WTC11 (cell line): ENCODE data around the gene MAMLD1. TPM values are rescaled to one million over a fixed set of nuclear protein-coding genes. Genes with fewer than 3 reads are reported as not detected.

ENCODE experiments used
- ATAC-seq: fragments of 200-7000 bp; cut with Tn5 transposase; 2 replicates; pipeline ENCODE4 v1.10.0; 2021; ENCODE audit warnings: mild to moderate bottlenecking, moderate library complexity
- CTCF ChIA-PET: fragments of 300-600 bp; sonication (Branson Sonifier 250); formaldehyde crosslinking; loops from one replicate; lab custom pipeline; 2021; ENCODE audit warnings: antibody characterized with exemption; lab: Charles Lee
- POLR2A ChIA-PET: fragments of 350-600 bp; sonication (Branson Sonifier 250); formaldehyde crosslinking; loops from one replicate; lab custom pipeline; 2021; ENCODE audit warnings: antibody characterized with exemption; lab: Charles Lee
- DNase-seq: peaks from one replicate; pipeline ENCODE4 v3.0.0; 2021; ENCODE audit warnings: low spot score
- H3K27ac Mint-ChIP-seq: 2 replicates; pipeline ENCODE4 v1.8.0; 2021; ENCODE audit warnings: mixed read lengths
- H3K27me3 Mint-ChIP-seq: 2 replicates; pipeline ENCODE4 v1.8.0; 2021; ENCODE audit warnings: low read depth, mild to moderate bottlenecking, moderate library complexity, mixed read lengths
- H3K36me3 Mint-ChIP-seq: 2 replicates; pipeline ENCODE4 v1.8.0; 2021; ENCODE audit warnings: mixed read lengths
- H3K4me1 Mint-ChIP-seq: 2 replicates; pipeline ENCODE4 v1.8.0; 2022; ENCODE audit warnings: mixed read lengths
- H3K4me3 Mint-ChIP-seq: 2 replicates; pipeline ENCODE4 v1.8.0; 2021; ENCODE audit warnings: mild to moderate bottlenecking, moderate library complexity, mixed read lengths
- H3K9me3 Mint-ChIP-seq: 2 replicates; pipeline ENCODE4 v1.8.0; 2021; ENCODE audit warnings: mixed read lengths
- CDX4 ChIP-seq: fragments of 250-450 bp; sonication (Bioruptor Pico); IDR thresholded peaks from 2 replicates; pipeline ENCODE4 v1.9.0; 2021; ENCODE audit warnings: moderate library complexity, mild to moderate bottlenecking, inconsistent platforms, borderline replicate concordance
- CREM ChIP-seq: sonication (generic); formaldehyde crosslinking; IDR thresholded peaks from 2 replicates; pipeline ENCODE4 v1.8.1; 2022; ENCODE audit warnings: mild to moderate bottlenecking, missing genetic modification reagents, moderate library complexity
- E2F5 ChIP-seq: sonication (generic); formaldehyde crosslinking; IDR thresholded peaks from 2 replicates; pipeline ENCODE4 v1.8.1; 2022; ENCODE audit warnings: mild to moderate bottlenecking, moderate library complexity, missing genetic modification reagents
- ELF4 ChIP-seq: sonication (generic); formaldehyde crosslinking; IDR thresholded peaks from 2 replicates; pipeline ENCODE4 v1.8.1; 2022; ENCODE audit warnings: low read depth, mild to moderate bottlenecking, moderate library complexity, missing genetic modification reagents
- FOXK1 ChIP-seq: sonication (generic); formaldehyde crosslinking; IDR thresholded peaks from 2 replicates; pipeline ENCODE4 v1.8.0; 2022; ENCODE audit warnings: mild to moderate bottlenecking, moderate library complexity, missing genetic modification reagents
- HMGA2 ChIP-seq: fragments of 250-450 bp; sonication (Bioruptor Pico); IDR thresholded peaks from 2 replicates; pipeline ENCODE4 v1.4.0; 2021; ENCODE audit warnings: mild to moderate bottlenecking, moderate library complexity
- HMGXB4 ChIP-seq: sonication (generic); formaldehyde crosslinking; IDR thresholded peaks from 2 replicates; pipeline ENCODE4 v1.8.1; 2023; ENCODE audit warnings: mild to moderate bottlenecking, moderate library complexity, missing genetic modification reagents
- JAZF1 ChIP-seq: fragments of 250-450 bp; sonication (Bioruptor Pico); IDR thresholded peaks from 2 replicates; pipeline ENCODE4 v1.9.0; 2021; ENCODE audit warnings: moderate library complexity, mild to moderate bottlenecking, inconsistent platforms
- MLX ChIP-seq: sonication (generic); formaldehyde crosslinking; IDR thresholded peaks from 2 replicates; pipeline ENCODE4 v1.8.1; 2023; ENCODE audit warnings: mild to moderate bottlenecking, missing genetic modification reagents, moderate library complexity
- NFATC4 ChIP-seq: fragments of 250-450 bp; sonication (Bioruptor Pico); IDR thresholded peaks from 2 replicates; pipeline ENCODE4 v1.9.0; 2021; ENCODE audit warnings: mild to moderate bottlenecking
- USF2 ChIP-seq: sonication (generic); formaldehyde crosslinking; IDR thresholded peaks from 2 replicates; pipeline ENCODE4 v1.8.1; 2023; ENCODE audit warnings: mild to moderate bottlenecking, missing genetic modification reagents, moderate library complexity
- ZNF219 ChIP-seq: sonication (generic); formaldehyde crosslinking; IDR thresholded peaks from 2 replicates; pipeline ENCODE4 v1.8.0; 2023; ENCODE audit warnings: missing genetic modification reagents, mild to moderate bottlenecking, borderline replicate concordance
- ZNF317 ChIP-seq: sonication (generic); formaldehyde crosslinking; IDR thresholded peaks from 2 replicates; pipeline ENCODE4 v1.8.1; 2023; ENCODE audit warnings: low read depth, mild to moderate bottlenecking, moderate library complexity, missing genetic modification reagents, borderline replicate concordance
- ZNF423 ChIP-seq: fragments of 250-450 bp; sonication (Bioruptor Pico); IDR thresholded peaks from 2 replicates; pipeline ENCODE4 v2.1.2; 2022; ENCODE audit warnings: mild to moderate bottlenecking, moderate library complexity
- total RNA-seq: library from RNA; stranded (reverse); gene quantifications from 3 replicates; pipeline ENCODE4 v1.2.3, GENCODE V29; 2021

MAMLD1 gene
- total RNA-seq, 1 experiment from 2014 or later, result 0.35 TPM

GRCh38 chrX:150506486-150506885 is 143.4 kb downstream of the MAMLD1 start:
- POLR2A ChIA-PET, result no interaction called here

GRCh38 chrX:150507251-150507856 is 144.2 kb downstream of the MAMLD1 start:
- Mint-ChIP-seq H3K36me3 (no peaks in the 10 kb centered on the region), H3K27ac (peak overlapping the region; percentile 93), H3K4me3 (peak overlapping the region; percentile 56), H3K27me3 (no peaks in the 10 kb centered on the region), H3K4me1 (peaks cover 55% of the 10 kb centered on the region), H3K9me3 (no peaks in the 10 kb centered on the region)
- ChIA-PET POLR2A (no interaction called here), CTCF (no interaction called here)
- DNase-seq (peak; percentile 35), ATAC-seq (peak; percentile 58)
- TF ChIP-seq JAZF1 (CRISPR knock-in tag) (no peak), ELF4 (no peak), ZNF317 (CRISPR knock-in tag) (no peak), MLX (no peak)

More at GRCh38 chrX:150506486-150506885, 143.4 kb downstream of the MAMLD1 start:
- ATAC-seq, result peak; percentile 39
- TF ChIP-seq CDX4, result no peak
- peak; percentile 27; the same call in 1 of the 2 replicates for TF ChIP-seq FOXK1
- TF ChIP-seq ZNF317 (CRISPR knock-in tag), result no peak
- no peak for TF ChIP-seq ZNF423
- TF ChIP-seq, all 79 proteins: peak for 1
- peaks cover 55% of the 10 kb centered on the region for H3K4me1 Mint-ChIP-seq
- no peak for DNase-seq
- H3K4me3 Mint-ChIP-seq, result peak overlapping the region; percentile 56
- H3K36me3 Mint-ChIP-seq, result no peaks in the 10 kb centered on the region
- H3K27ac Mint-ChIP-seq, result peak overlapping the region; percentile 93
- H3K9me3 Mint-ChIP-seq, result no peaks in the 10 kb centered on the region
- CTCF ChIA-PET, result no interaction called here
- no peaks in the 10 kb centered on the region for H3K27me3 Mint-ChIP-seq

GRCh38 chrX:150508018-150508417 is 144.9 kb downstream of the MAMLD1 start:
- Mint-ChIP-seq H3K4me1 (peaks cover 60% of the 10 kb centered on the region), H3K27ac (peak overlapping the region; percentile 93)
- no peak for DNase-seq
- POLR2A ChIA-PET, result interaction anchor here (1.0 kb wide), 1 partner anchor 59 kb away, joined by 3 read pairs; no protein-coding TSS in a partner anchor
- no peak for TF ChIP-seq NFATC4 (CRISPR knock-in tag)
- TF ChIP-seq HMGA2, result no peak
- TF ChIP-seq E2F5 (CRISPR knock-in tag), result no peak
- TF ChIP-seq ZNF219 (CRISPR knock-in tag), result no peak
- TF ChIP-seq ZNF423, result no peak
- TF ChIP-seq USF2, result peak; percentile 46
- no peak for TF ChIP-seq HMGXB4 (CRISPR knock-in tag)
- no peak for TF ChIP-seq CREM (CRISPR knock-in tag)
- TF ChIP-seq, all 79 proteins: peak for 1
- ATAC-seq, result no peak
- CTCF ChIA-PET, result interaction anchor here (1.3 kb wide), 1 partner anchor 21 kb away, joined by 4 read pairs; no protein-coding TSS in a partner anchor
- H3K36me3 Mint-ChIP-seq, result no peaks in the 10 kb centered on the region
- H3K27me3 Mint-ChIP-seq, result no peaks in the 10 kb centered on the region
- H3K4me3 Mint-ChIP-seq, result peak overlapping the region; percentile 56; the same call in 1 of the 2 replicates
- H3K9me3 Mint-ChIP-seq, result no peaks in the 10 kb centered on the region
